Forelimb muscle (tissue), 1 donor: ENCODE measurements around the gene ZNF302. TPM values are rescaled to one million over a fixed set of nuclear protein-coding genes. Genes with fewer than 3 reads are reported as not detected.
"Not testable (repeated sequence)": the region's sequence is repeated elsewhere in the genome, so short reads cannot be mapped to it uniquely, and the experiment has no call there.

Experiments used
- DNase-seq: peaks from one replicate; pipeline ENCODE4 v3.0.0-alpha.2; 2013; ENCODE audit warnings: low read depth
- polyA plus RNA-seq: library from polyadenylated mRNA; unstranded; fragments of 120-200 nt; gene quantifications from one replicate; pipeline ENCODE4 v1.2.1, GENCODE V29; 2013; ENCODE audit not compliant: insufficient read length

ZNF302 gene
- polyA plus RNA-seq, 1 donor = 58.9 TPM

DNA sequence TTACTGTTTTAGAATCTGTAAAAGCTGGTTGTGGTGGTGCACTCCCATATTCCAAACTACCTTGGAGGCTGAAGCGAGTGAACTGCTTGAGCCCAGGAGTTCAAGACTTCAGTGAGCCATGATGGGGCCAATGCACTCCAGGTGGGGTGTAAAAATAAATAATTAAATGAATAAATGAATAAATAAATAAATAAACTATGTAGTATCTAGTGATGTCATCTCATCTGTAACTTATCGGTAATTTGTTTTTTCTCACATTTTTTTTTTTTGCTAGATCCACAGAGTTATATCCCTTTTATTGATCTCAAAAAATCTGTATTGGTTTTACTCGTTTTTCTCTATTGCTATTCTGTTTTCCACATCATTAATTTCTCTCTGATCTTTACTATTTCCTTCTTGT, 5.5 kb upstream of the ZNF302 start:
- DNase-seq = no peak

DNA sequence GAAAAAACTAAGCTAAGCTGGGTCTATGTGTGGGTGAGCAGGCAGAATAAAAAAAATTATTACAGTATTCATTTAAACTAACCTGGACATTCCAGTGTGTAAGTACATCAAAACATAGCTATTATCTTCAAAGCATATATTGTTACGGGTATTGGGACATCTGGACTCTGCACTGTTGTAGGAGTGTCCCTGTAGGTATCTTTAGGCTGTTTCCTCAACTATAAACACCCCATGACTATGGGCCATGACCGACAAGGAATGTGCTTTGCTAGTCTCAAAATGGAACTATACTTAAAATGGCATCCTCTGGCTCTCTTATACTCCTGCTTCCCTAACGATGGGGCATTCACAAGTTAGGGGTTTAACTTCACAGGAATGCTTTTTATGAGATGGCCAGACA, 3.9 kb upstream of the ZNF302 start:
- no peak for DNase-seq

DNA sequence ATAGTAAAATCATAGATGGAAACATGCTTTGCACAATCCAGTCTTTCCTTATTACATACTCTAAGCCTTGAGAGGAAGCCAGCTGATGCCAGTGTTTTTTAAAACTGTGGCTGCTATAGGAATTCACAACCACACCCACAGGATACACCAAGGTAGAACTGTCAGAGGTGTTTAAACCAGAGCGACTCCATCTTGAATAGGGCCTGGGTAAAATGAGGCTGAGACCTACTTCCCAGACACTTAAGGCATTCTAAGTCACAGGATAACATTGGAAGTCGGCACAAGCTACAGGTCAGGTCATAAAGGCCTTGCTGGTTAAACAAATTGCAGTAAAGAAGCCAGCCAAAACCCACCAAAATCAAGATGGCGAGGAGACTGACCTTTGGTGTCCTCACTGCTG, 2.2 kb upstream of the ZNF302 start:
- no peak for DNase-seq

GRCh38 chr19:34675919-34676318, 1.6 kb upstream of the ZNF302 start:
- DNase-seq = no peak

GRCh38 chr19:34676697-34677385, 637 bp upstream of the ZNF302 start, which contains the start of gene SCGB2B2:
SCGB2B2 (minus strand) TSS chr19:34677159; CDS start chr19:34594563, 82,596 bp downstream.
- peak; percentile 57 for DNase-seq

GRCh38 chr19:34678085-34678412, 571 bp downstream of the ZNF302 start:
- DNase-seq = no peak

DNA sequence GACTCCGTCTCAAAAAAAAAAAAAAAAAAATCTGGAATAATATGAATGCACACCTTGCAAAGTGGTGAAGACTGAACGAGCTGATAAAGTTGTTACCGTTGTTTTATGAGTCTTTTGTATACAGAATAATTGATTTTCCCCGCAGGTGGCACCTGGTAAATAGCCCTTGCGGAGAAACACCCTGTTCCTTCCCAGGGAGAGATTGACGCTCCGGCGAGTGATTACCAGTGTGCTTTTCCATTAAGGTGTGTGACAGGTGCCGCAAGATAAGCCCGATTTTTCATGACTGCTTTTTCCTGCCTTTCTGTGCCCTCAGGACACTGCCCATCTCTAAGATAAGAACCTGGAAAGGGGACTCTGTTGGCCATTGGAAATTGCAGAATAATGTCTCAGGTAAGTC, 943 bp downstream of the ZNF302 start:
- DNase-seq = no peak

- DNase-seq = no peak
Measured at GRCh38 chr19:34681478-34681877, 4.0 kb downstream of the ZNF302 start.

DNA sequence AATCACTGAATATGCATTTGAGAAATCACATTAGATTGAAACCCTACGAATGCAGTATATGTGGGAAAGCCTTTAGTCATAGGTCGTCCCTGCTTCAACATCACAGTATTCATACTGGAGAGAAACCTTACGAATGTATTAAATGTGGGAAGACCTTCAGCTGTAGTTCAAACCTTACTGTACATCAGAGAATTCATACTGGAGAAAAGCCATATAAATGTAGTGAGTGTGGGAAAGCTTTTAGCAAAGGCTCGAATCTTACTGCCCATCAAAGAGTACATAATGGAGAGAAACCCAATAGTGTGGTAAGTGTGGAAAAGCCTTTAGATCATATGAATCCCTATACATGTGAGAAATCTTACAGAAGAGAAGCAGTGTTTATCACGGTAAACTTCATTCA, 7.8 kb downstream of the ZNF302 start:
- DNase-seq = not testable (repeated sequence)

GRCh38 chr19:34686455-34686854, 9.0 kb downstream of the ZNF302 start:
- DNase-seq = no peak

DNA sequence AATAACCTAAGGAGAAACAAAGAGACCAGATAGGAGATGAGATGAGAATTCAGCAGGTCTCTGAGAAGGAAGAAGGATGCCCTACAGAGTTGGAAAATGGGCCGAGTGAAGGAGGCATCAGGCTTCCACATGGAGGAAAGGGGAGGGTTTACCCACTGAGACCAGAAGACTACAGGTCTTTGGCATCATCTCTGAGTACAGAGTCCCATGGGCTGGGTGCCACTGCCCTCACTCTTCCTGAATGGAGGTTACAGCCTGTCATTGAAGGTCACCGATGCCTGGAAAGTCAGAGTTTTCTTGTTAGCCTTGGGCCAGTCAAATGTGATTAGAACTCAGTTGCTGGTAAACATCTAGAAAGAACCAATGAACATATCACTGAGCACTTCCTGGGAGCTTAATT, 9.9 kb downstream of the ZNF302 start:
- DNase-seq = no peak

- no peak for DNase-seq
Measured at GRCh38 chr19:34688592-34688991, 11.1 kb downstream of the ZNF302 start.

- no peak for DNase-seq
Measured at GRCh38 chr19:34690372-34690771, 12.9 kb downstream of the ZNF302 start.

DNA sequence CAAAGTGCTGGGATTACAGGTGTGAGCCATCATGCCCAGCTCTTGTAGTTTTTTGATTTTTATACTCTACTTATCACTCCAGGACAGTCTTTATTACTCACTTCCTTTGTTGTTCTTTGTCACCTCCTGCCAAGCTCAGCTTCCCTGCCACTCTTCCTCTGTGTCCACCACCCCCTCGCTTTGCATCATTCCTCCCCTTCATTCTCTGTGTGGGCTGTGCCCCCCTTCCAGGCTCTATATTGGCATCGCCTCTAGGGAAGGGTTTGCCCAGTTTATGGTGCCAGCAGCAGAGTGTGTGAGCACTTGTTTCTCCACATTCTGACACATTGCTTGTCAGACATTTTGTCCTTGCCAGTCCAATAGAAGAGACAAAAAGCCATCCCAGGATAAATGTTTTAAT, 15.1 kb downstream of the ZNF302 start:
- DNase-seq = no peak

- DNase-seq = no peak
Measured at GRCh38 chr19:34707661-34708060, 30.2 kb downstream of the ZNF302 start.

DNA sequence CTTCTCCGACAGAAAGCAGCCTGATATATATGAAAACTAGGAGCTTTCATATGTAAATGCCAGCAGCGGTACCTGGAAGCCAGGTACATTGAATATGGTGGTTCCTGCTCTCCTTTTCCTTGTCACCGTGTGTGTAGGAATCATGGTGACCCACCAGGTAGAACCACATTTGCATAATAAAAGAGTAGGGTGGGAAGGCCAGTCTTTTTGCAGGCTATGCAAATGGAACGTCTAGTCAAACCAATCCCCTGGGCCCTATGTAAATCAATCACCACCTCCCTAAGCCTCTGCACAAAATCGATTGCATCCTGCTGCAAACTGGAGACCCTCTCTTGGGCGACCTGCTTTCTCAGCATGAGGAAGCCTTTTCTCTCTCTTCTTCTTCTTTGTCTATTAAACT, 34.4 kb downstream of the ZNF302 start:
- DNase-seq = no peak

DNA sequence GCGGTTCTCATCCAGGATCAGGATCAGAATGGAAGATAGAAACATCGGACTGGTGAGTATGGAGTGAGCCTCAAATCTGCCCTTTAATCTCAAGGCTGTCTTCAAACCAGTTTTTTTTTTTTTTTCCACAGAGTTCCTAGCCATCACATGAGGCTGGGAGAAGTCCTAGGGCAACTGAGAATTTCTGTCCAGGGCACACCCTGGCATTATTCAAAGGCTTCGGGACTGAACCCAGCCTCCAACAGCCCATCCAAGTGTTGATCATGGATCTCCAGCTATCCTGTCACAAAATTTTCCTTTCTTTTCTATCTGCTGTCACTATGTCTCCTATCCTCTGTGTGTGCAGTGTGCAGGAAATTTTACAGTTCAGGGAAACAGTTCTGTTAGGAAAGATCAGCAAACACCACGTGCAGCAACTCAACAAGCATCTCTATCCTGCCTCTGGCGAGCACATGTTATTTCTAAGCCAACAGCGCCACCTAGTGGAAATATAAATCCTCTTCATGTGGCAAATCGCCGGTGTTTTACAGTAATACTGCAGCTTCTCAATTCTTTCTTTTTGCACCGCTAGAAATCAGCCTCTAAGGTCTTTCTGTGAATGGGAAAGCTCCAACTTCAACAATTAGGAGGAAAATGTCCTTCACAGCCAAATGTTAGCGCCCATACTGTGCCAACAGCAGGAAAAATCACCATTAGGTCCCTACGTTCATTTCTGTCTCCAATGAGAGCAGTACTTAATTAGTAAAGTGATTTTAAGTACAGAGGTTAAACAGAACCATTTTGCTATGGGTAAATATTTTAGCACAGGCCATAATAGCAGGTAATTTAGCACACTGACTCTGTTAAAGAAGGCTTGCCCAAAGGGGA, 35.1 kb downstream of the ZNF302 start:
- DNase-seq = peak; percentile 17

GRCh38 chr19:34713262-34713637, 35.8 kb downstream of the ZNF302 start:
- DNase-seq = no peak

- DNase-seq = no peak
Measured at GRCh38 chr19:34715357-34715756, 37.9 kb downstream of the ZNF302 start.

GRCh38 chr19:34722353-34722752, 44.9 kb downstream of the ZNF302 start:
- DNase-seq = no peak

- DNase-seq = no peak
Measured at GRCh38 chr19:34725400-34725799, 47.9 kb downstream of the ZNF302 start.

DNA sequence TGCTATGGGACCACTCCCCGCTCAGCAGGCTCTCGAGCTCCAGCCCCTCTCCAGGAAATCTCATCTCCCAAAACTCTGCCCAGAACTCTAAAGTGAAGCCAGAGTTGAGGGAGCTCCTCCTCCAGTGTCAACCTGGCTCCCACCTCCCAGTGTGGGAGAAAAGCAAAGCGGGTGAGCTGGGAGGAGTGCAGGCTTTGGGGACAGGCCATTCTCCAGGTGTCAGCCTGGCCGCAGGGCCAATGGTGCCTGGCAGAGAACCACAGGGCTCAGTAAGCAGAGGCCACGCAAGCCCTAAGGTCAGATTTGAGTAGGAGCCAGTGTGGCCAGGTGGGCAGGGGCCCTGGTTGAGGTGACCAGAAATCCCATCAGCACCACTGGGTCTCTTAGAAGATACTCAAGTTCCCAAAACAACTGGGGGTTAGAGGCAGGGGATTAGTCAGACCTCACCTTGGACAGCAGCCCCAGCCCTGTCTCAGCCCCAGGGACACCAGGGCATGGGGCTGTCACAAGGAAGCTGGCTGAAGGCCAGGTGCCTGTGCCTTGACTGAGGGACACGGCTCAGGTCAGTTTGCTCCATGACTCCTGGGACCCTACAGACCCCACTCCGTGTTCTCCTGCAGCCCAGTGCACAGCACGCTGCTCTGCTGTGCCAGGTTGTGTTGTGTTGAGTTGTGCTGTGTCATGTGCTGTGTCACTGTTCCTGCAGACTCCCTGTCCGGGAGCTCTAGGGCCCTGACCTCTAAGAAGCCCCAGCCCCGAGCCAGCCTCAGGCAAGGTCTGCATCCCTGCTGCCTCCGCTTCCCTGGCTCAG, 53.7 kb downstream of the ZNF302 start:
- no peak for DNase-seq
